T-helper 17 cell (primary cell): ENCODE data around the gene TREX2. TPM values are rescaled to one million over a fixed set of nuclear protein-coding genes. Genes with fewer than 3 reads are reported as not detected.
A peak's percentile ranks its signal among the peaks of the same experiment; 100 is the strongest.

ENCODE experiments used
- ATAC-seq: fragments of 150-1000 bp; cut with Tn5 transposase; 2 replicates; pipeline ENCODE4 v1.10.0; 2021; ENCODE audit warnings: mild to moderate bottlenecking, moderate library complexity
- DNase-seq, 3 donors: peaks; one replicate each; pipeline versions ENCODE4 v3.0.0 to v3.0.0-alpha.2; 2020 to 2021
- H3K9me3 ChIP-seq: one replicate; pipeline ENCODE4 v1.7.0; 2013; ENCODE audit warnings: low read length, mild to moderate bottlenecking; ENCODE audit not compliant: control insufficient read depth, poor library complexity, severe bottlenecking
- H3K27ac Mint-ChIP-seq: one replicate; pipeline ENCODE4 v1.8.0; 2022; ENCODE audit warnings: mild to moderate bottlenecking, moderate library complexity, mixed read lengths
- H3K27me3 Mint-ChIP-seq: one replicate; pipeline ENCODE4 v1.8.0; 2022; ENCODE audit warnings: mixed read lengths
- H3K36me3 Mint-ChIP-seq: one replicate; pipeline ENCODE4 v1.8.0; 2022; ENCODE audit warnings: low read depth, mixed read lengths
- H3K4me1 Mint-ChIP-seq: one replicate; pipeline ENCODE4 v1.8.0; 2022; ENCODE audit warnings: mild to moderate bottlenecking, mixed read lengths
- H3K4me3 Mint-ChIP-seq: one replicate; pipeline ENCODE4 v1.8.0; 2022; ENCODE audit warnings: mild to moderate bottlenecking, moderate library complexity, mixed read lengths
- total RNA-seq, 4 donors: library from RNA in 2 of 4; stranded (reverse) in 2 of 4; gene quantifications; one replicate each; pipeline ENCODE4 v1.2.3 and lab custom pipeline; 2022 to 2026

The TREX2 gene
- total RNA-seq, 2 donors from 2014 or later: 2.0 to 3.3 TPM

DNA sequence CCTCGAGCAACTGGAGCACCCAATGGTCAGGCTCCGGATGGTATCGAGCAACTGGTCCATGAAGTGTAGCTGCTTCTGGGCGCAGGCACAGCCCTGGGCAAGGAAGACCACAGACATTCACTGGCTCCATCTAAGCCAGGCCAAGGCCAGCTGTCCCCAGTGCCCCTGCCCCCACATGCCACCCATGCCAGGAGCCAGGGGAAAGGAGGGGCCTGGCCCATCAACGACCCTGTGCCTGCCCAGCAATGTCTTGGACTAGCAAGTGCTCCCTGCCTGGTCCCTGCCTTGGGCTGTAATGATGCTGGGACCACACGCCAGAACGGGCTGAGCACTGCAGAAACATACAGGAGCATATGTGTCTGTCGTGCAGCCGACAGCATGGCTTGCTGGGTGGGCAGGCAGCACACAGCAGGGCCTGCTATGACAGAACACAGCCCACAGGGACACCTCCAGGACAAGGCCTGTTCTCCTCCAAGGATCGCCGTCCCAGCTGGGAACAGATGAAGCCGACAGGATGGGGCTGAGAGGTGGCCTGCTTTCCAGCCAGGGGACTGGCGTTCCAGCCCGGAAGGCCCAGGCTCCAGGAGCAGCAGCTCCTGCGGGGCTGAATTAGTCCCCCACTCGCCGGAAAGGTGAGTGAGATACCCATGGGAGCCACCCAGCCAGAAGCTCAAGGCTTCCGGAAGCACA, 11.4 kb upstream of the TREX2 start:
- H3K4me1 Mint-ChIP-seq: no peaks in the 10 kb centered on the region
- ATAC-seq: no peak
- no peak overlapping the region for H3K4me3 Mint-ChIP-seq
- H3K27ac Mint-ChIP-seq: no peak overlapping the region
- H3K36me3 Mint-ChIP-seq: peaks cover 4% of the 10 kb centered on the region
- DNase-seq: no peak
- no peaks in the 10 kb centered on the region for H3K27me3 Mint-ChIP-seq
- H3K9me3 ChIP-seq: no peaks in the 10 kb centered on the region

DNA sequence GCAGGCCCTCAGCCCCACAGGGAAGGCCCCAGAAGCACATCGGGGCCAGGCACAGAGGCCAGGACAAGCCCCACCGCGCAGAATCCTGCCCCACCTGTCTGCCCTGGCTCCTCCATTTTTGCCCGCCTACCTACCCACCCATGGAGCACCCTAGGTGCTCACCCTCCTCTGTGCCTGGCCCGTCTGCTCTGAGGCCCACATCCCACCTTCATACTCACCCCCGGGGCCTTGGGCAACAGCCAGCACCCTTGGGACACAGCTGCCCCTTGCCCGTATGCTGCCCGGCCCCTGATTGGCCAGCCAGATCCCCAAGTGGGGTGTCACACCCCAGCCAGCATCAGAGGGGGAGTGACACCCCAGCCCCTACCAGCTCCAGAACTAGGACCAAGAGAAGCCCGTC, 10.8 kb upstream of the TREX2 start:
- Mint-ChIP-seq H3K27ac (no peak overlapping the region), H3K36me3 (peaks cover 4% of the 10 kb centered on the region), H3K4me1 (no peaks in the 10 kb centered on the region), H3K27me3 (no peaks in the 10 kb centered on the region), H3K4me3 (no peak overlapping the region)
- DNase-seq (no peak), ATAC-seq (no peak)
- no peaks in the 10 kb centered on the region for H3K9me3 ChIP-seq

DNA sequence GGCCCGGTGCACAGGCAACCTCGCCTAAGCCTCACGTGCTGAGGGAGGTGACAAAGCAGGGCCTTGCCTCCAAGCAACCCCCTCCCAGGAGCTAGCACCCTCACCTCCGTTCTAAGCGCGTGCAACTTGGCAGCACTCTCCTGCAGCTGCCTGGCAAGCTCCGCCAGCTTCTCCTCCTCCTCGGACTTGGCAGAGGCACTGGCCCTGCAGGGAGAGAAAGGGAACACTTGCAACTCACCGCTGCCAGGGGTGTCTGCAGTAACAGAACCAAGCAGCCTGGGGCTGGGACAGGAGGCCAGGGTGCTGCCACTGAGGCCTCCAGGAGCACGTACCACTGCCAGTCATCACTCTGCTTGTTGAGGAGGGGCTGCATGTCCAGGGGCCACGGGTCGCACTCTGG, 10.3 kb upstream of the TREX2 start:
- Mint-ChIP-seq H3K27me3 (no peaks in the 10 kb centered on the region), H3K4me1 (no peaks in the 10 kb centered on the region), H3K27ac (no peak overlapping the region), H3K4me3 (no peak overlapping the region), H3K36me3 (peaks cover 4% of the 10 kb centered on the region)
- DNase-seq (no peak), ATAC-seq (no peak)
- no peaks in the 10 kb centered on the region for H3K9me3 ChIP-seq

DNA sequence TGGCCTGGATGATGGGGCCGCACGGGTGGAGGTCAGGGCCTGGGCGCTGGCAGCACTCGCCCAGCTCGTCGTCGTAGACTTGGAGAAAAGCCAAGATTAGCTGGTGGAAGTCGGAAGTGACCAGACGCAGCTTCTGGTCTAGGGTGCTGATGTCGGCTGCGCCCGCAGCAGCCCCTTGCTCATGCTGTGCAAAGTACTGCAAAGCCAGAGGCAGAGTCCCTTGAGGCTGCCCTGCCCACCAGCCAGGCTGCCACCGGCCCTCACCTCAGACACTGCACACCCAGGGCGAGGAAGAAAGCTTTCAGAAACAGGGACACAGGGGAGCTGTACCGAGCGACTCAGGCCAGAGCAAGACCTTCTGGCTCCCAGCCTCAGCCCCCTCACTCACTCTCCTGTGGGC, 9.7 kb upstream of the TREX2 start:
- no peak overlapping the region for H3K4me3 Mint-ChIP-seq
- ATAC-seq (no peak), DNase-seq (no peak)
- H3K36me3 Mint-ChIP-seq: peaks cover 4% of the 10 kb centered on the region
- H3K27me3 Mint-ChIP-seq: no peaks in the 10 kb centered on the region
- H3K27ac Mint-ChIP-seq: no peak overlapping the region
- H3K4me1 Mint-ChIP-seq: no peaks in the 10 kb centered on the region
- H3K9me3 ChIP-seq: no peaks in the 10 kb centered on the region

DNA sequence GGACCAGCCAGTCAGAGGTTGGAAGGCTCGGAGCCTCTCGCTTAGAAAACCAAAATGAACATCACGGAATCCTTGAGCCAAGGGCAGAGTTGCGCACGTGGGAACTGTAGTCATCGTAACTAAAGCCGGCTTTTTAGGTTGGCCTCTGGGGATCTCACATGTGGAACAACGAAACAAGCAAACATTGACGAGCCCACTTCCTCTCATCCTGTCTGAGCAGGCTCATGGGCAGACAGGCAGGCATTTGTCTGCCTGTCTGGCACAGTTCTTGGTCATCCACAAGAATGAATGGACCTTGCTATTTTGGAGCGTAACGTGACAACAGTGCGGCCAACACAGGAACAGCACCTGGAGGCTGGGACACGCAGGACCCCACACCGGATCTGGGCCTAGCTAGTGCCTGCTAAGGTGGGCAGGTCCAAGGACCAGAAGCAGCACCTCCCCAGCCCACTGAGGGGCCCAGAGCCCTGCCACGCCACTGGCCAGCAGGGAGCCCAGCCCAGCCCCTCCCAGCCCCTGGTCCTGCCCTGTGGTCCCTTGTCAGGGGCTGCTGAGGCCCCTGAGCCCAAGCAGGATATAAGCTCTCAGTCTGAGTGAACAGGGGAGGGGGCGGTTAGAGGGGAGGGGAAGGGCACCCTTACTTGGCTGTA, 9.2 kb upstream of the TREX2 start:
- H3K4me1 Mint-ChIP-seq: no peaks in the 10 kb centered on the region
- no peaks in the 10 kb centered on the region for H3K9me3 ChIP-seq
- H3K27me3 Mint-ChIP-seq: no peaks in the 10 kb centered on the region
- DNase-seq (no peak), ATAC-seq (no peak)
- H3K4me3 Mint-ChIP-seq: no peak overlapping the region
- H3K27ac Mint-ChIP-seq: no peak overlapping the region
- peaks cover 4% of the 10 kb centered on the region for H3K36me3 Mint-ChIP-seq

DNA sequence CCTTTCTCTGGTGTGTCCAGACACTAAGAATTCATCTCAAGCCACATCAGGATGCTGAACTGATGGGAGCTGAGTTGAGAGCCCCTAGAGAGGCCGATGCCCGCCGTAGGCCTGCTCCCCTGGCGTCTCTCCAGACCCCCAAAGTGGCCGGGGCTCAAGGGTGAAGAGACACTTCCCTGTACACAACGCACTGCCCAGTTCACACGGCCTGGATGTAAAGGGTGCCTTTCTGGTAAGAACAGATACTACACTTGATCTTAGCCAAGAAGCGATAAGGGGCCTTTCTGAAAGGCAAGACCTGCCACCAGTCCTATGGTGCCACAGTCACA, 5.1 kb upstream of the TREX2 start:
- Mint-ChIP-seq H3K27ac (peak overlapping the region; percentile 68), H3K36me3 (no peaks in the 10 kb centered on the region), H3K4me1 (no peaks in the 10 kb centered on the region), H3K27me3 (no peaks in the 10 kb centered on the region), H3K4me3 (no peak overlapping the region)
- ATAC-seq (no peak), DNase-seq (no peak)
- H3K9me3 ChIP-seq: no peaks in the 10 kb centered on the region

DNA sequence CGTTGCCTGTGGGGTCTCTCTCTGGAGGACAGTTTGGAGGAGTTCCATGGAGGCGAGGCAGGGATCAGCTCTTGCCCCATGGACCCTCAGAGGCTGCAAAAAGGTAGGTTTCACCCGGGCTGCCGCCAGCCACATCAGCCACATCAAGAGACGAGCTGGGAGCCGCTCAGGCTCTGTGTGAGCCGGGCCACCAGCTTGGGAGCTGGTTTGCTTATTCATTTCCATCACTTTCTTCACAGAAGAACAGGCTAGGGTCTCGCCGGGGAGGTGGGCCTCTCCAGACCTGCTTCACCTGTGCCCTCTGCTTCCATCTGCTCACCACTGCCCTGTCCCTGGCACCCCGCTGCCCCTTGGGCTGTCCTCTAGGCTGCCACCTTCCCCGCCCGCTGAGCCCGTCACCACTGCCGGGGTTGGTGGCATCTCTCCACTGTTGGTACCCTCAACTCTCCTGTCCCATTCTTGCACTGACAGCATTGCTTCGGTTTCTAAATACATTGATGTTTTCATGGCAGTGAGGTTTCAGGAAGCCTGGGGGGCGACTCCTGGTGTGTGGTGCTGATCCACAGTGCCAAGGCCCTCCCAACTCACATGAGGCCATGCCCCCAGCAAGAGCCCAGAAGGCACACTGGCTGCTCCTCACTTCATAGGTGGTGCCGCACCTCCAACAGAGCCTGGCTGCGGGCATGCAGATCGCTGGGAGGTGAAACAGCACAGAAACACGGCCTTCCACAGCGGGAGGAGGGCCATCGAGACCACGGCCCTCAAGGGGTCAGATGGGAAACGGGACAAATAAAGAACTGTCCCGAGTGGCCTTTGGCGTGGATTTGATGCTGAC, 4.5 kb upstream of the TREX2 start:
- ATAC-seq (no peak), DNase-seq (no peak)
- no peak overlapping the region for H3K27ac Mint-ChIP-seq
- no peaks in the 10 kb centered on the region for H3K27me3 Mint-ChIP-seq
- no peak overlapping the region for H3K4me3 Mint-ChIP-seq
- H3K4me1 Mint-ChIP-seq: no peaks in the 10 kb centered on the region
- H3K36me3 Mint-ChIP-seq: no peaks in the 10 kb centered on the region
- no peaks in the 10 kb centered on the region for H3K9me3 ChIP-seq

DNA sequence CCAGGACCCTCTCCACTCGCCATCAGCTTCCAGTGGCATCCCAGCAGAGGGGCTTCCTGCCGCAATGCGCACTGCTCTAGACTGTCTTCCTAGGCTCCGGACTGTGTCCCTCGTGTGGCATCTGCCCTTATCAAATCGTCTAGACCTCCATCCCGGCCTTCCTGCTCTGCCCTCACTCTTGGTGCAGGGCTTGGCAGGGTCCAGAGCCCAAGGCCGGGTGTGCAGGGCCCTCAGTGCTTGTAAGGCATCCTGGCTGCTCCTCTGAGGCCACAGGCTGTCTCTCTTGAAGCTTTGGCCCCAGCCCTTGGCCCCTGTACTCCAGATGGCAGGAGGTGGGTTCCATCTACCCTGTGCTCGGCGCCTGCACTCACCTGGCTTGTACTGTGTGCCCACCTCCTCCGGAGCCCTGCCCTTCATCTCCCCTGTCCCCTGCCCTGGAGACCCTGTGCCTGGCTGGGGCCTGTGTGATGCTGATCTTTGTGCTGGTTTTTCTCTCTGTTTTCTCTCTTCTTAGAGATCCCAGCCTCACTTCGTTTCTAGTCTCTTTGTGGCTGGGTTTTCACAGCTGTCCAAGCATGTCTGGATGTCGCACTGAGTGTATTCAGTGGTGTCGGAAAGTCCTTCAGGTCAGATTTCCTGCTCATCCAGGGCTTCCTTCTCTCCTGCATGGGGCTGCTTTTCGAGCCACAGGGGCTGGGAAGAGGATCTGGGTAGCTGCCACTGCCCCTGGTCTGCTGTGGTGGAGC, 3.7 kb upstream of the TREX2 start:
- no peaks in the 10 kb centered on the region for H3K4me1 Mint-ChIP-seq
- no peak overlapping the region for H3K4me3 Mint-ChIP-seq
- ATAC-seq (no peak), DNase-seq (no peak)
- H3K9me3 ChIP-seq: no peaks in the 10 kb centered on the region
- no peaks in the 10 kb centered on the region for H3K27me3 Mint-ChIP-seq
- no peaks in the 10 kb centered on the region for H3K36me3 Mint-ChIP-seq
- H3K27ac Mint-ChIP-seq: no peak overlapping the region

DNA sequence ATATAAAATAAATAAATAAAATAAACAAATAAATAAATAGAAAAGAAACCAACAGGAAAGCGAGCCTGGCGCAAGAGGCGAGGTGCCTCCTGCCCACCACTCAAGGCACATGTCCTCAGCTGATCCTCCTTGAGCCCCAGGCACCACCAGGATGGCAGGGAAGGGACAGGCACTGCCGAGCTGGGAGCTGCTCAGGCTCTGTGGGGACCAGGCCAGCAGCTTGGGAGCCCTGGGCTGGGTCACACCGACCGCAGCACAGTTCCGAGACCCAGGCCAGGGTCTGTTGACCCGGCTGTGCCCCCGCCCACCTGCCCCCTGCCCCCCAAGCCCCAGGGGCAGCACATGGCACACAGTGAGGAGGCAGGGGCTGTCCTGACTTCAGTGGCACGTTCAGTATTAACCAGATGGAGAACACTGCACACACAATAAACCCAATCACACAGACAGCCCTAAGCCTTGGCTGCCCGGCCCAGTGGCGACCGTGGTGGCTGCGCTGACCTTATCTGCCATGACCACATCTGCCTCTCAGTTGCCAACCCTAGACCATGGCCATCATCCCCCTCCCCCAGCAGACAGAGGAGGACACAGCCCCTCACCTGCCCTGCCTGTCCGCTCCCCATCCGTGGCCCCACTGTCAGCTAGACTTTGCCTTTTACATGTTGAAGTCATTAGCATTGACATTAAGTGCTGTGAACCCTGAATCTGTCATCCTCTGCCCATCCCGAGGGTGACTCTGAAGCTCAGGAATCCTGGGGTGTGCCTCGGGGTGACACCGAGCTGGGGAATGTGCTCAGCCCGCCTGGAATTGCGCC, 2.9 kb upstream of the TREX2 start:
- ATAC-seq (no peak), DNase-seq (no peak)
- Mint-ChIP-seq H3K27ac (no peak overlapping the region), H3K36me3 (no peaks in the 10 kb centered on the region), H3K4me1 (no peaks in the 10 kb centered on the region), H3K27me3 (no peaks in the 10 kb centered on the region), H3K4me3 (no peak overlapping the region)
- no peaks in the 10 kb centered on the region for H3K9me3 ChIP-seq

DNA sequence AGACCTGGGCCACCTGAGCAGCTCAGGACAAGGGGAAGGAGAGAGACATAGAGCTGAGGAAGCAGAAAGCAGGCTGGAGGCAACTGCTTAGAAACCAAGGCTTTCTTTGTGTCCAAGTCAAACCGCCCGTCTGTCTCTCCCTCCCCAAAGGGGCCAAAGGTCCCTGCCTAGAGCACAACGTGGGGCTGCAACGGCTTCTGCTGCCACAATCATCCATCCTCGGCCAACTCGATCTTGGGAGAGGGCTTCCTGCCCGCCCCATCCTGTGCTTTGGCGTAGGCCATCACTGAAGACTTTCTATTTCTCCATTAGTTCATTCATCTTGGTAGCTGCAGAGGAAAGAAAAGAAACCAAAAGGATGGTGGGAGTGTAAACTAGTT, 1.7 kb upstream of the TREX2 start:
- DNase-seq: no peak
- Mint-ChIP-seq H3K27me3 (no peaks in the 10 kb centered on the region), H3K4me1 (no peaks in the 10 kb centered on the region), H3K4me3 (no peak overlapping the region), H3K36me3 (no peaks in the 10 kb centered on the region), H3K27ac (no peak overlapping the region)
- no peaks in the 10 kb centered on the region for H3K9me3 ChIP-seq
- ATAC-seq: no peak

DNA sequence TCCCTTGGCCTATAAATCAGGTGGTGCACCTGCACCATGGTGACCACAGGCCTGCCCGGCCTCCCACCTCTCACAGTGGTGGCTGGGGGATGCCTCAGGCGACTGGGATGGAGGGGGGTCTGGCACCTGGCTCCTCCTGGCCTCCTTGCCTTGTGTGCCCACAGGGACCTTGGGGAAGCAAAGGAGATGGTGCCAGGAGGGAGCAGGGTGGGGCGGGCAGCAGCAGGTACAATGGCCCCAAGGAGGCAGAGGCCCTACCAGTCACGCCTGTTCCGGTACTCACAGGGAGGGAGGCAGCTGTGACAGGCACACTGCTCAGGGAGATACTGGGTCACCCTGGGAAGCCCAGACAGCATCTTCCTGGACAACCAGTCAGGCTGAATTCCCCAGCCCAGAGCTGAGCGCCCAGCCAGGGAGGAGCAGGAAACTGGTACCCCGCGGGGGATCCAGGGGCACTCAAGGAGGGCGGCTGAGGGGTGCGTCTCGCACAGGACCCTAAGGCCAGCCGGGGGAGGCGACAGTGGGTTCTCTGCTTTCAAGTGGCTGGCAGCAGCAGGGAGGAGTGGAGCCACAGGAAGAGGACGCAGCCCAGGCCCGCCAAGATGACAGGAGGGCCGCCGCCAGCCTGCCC, 1.2 kb upstream of the TREX2 start:
- no peaks in the 10 kb centered on the region for H3K36me3 Mint-ChIP-seq
- H3K4me3 Mint-ChIP-seq: no peak overlapping the region
- H3K9me3 ChIP-seq: no peaks in the 10 kb centered on the region
- H3K27me3 Mint-ChIP-seq: no peaks in the 10 kb centered on the region
- ATAC-seq (no peak), DNase-seq (no peak)
- H3K27ac Mint-ChIP-seq: no peak overlapping the region
- H3K4me1 Mint-ChIP-seq: no peaks in the 10 kb centered on the region

DNA sequence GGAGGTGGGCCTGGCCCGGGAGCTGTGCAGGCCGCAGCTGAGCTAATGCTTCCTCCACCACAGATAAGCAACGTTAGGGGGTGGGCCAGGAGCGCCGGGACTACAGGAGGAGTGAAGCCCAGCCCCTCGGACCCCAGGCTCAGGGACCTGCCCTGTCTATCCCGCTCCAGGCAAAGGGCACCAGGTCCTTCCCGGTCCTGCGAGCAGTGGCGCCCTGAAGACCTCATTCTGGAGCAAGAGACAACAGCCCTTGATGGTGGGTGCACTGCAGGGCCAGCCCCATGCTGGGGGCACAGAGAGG, 730 bp upstream of the TREX2 start:
- DNase-seq: no peak
- Mint-ChIP-seq H3K36me3 (no peaks in the 10 kb centered on the region), H3K27ac (no peak overlapping the region), H3K27me3 (no peaks in the 10 kb centered on the region), H3K4me1 (no peaks in the 10 kb centered on the region), H3K4me3 (no peak overlapping the region)
- no peaks in the 10 kb centered on the region for H3K9me3 ChIP-seq
- ATAC-seq: no peak
